A673 (cell line): Measurements from ENCODE around the gene BUB1B.

Experiments used
- CTCF ChIP-seq: fragments of 300-800, 200-600 bp; sonication (generic); conservative IDR thresholded peaks from 2 replicates; pipeline ENCODE4 v1.5.1; 2017; ENCODE audit warnings: low read depth, mild to moderate bottlenecking, antibody characterized with exemption, low read length, moderate library complexity, mixed read lengths
- EZH2 ChIP-seq: fragments of 200-600 bp; sonication (generic); IDR thresholded peaks from 2 replicates; pipeline ENCODE4 v1.6.1; 2017; ENCODE audit warnings: borderline replicate concordance, low read depth, mild to moderate bottlenecking, mixed read lengths, antibody characterized with exemption, low read length; ENCODE audit not compliant: poor library complexity, severe bottlenecking

GRCh38 chr15:40242213-40242599, 81.3 kb downstream of the BUB1B start:
- TF ChIP-seq CTCF: no peak
- no peak for TF ChIP-seq EZH2
